ENCODE data around the gene TRIP6.
A peak's percentile ranks its signal among the peaks of the same experiment; 100 is the strongest.
"Not testable (repeated sequence)": the region's sequence is repeated elsewhere in the genome, so short reads cannot be mapped to it uniquely, and the experiment has no call there.

Gene TRIP6

GRCh38 chr7:100839361-100839760, 27.8 kb upstream of the TRIP6 start:
- DNase-seq (ENCODE audit: low spot score): no peak

- DNase-seq (ENCODE audit: low spot score): no peak
Measured at GRCh38 chr7:100840470-100841100, 26.6 kb upstream of the TRIP6 start.

- no peak for DNase-seq (ENCODE audit: low spot score)
Measured at GRCh38 chr7:100847360-100847759, 19.8 kb upstream of the TRIP6 start.

GRCh38 chr7:100852048-100852872, 14.9 kb upstream of the TRIP6 start, which contains the start of gene SLC12A9:
Gene SLC12A9, plus strand, starts transcription at chr7:100852713. Its CDS starts 1,485 bp downstream, at chr7:100854198.
- peak; percentile 96 for DNase-seq (ENCODE audit: low spot score)

GRCh38 chr7:100854146-100854895, 12.9 kb upstream of the TRIP6 start:
- DNase-seq (ENCODE audit: low spot score): no peak

GRCh38 chr7:100854899-100855298, 12.3 kb upstream of the TRIP6 start:
- not testable (repeated sequence) for DNase-seq (ENCODE audit: low spot score)

- no peak for DNase-seq (ENCODE audit: low spot score)
Measured at GRCh38 chr7:100855515-100855914, 11.7 kb upstream of the TRIP6 start.

- no peak for DNase-seq (ENCODE audit: low spot score)
Measured at GRCh38 chr7:100856871-100857282, 10.3 kb upstream of the TRIP6 start.

GRCh38 chr7:100859856-100860255, 7.3 kb upstream of the TRIP6 start:
- DNase-seq (ENCODE audit: low spot score): no peak

GRCh38 chr7:100860702-100861615, 6.2 kb upstream of the TRIP6 start:
- no peak for DNase-seq (ENCODE audit: low spot score)

GRCh38 chr7:100861616-100861985, 5.6 kb upstream of the TRIP6 start:
- DNase-seq (ENCODE audit: low spot score): no peak

GRCh38 chr7:100863406-100863950, 3.7 kb upstream of the TRIP6 start:
- DNase-seq (ENCODE audit: low spot score): peak; percentile 64

GRCh38 chr7:100864263-100864845, 2.8 kb upstream of the TRIP6 start:
- no peak for DNase-seq (ENCODE audit: low spot score)

GRCh38 chr7:100865372-100865911, 1.7 kb upstream of the TRIP6 start:
- DNase-seq (ENCODE audit: low spot score): peak; percentile 90

GRCh38 chr7:100865938-100866728, 1.1 kb upstream of the TRIP6 start:
- peak; percentile 77 for DNase-seq (ENCODE audit: low spot score)

GRCh38 chr7:100866729-100867039, 503 bp upstream of the TRIP6 start:
- DNase-seq (ENCODE audit: low spot score): no peak

GRCh38 chr7:100867776-100868485, 744 bp downstream of the TRIP6 start:
- no peak for DNase-seq (ENCODE audit: low spot score)

- no peak for DNase-seq (ENCODE audit: low spot score)
Measured at GRCh38 chr7:100873599-100874299, 6.6 kb downstream of the TRIP6 start.

GRCh38 chr7:100874300-100874576, 7.1 kb downstream of the TRIP6 start:
- DNase-seq (ENCODE audit: low spot score): no peak

All from SW480 (cell line).